SH-SY5Y (cell line): ENCODE data around the gene CPA2.

Experiments used
- GATA2 ChIP-seq: IDR thresholded peaks from 2 replicates; pipeline ENCODE4 v1.6.1; 2011; ENCODE audit warnings: mild to moderate bottlenecking, low read depth, low read length
- GATA3 ChIP-seq: IDR thresholded peaks from 2 replicates; pipeline ENCODE4 v1.6.1; 2011; ENCODE audit warnings: low read depth, mild to moderate bottlenecking, low read length, moderate library complexity

Gene CPA2

GRCh38 chr7:130266258-130266960 lies at the start of gene CPA2:
CPA2 (plus strand) TSS chr7:130266863; CDS start chr7:130266882, 19 bp downstream.
- TF ChIP-seq GATA2 = no peak
- TF ChIP-seq GATA3 = no peak

- TF ChIP-seq GATA2 (no peak), GATA3 (no peak)
Observed at GRCh38 chr7:130218806-130219620, 47.6 kb upstream of the CPA2 start.

GRCh38 chr7:130219871-130220270 lies 46.8 kb upstream of the CPA2 start:
- TF ChIP-seq GATA2 (no peak), GATA3 (no peak)

DNA sequence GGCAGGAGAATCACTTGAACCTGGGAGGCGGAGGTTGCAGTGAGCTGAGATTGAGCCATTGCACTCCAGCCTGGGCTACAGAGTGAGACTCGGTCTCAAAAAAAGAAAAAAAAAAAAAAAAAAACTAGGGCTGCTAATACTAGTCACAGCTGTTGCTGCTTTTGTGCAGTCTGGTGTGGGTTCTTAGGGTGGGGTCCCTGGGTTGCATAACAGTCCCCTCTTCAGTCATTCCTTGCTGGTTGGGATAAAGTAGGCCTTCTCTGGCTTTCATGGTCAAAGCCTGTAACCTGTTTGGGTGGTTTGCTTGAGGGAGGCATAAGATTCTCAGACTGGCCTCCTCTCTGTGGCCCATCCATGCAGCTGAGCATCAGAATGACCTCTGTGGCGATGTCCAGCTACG lies 44.9 kb upstream of the CPA2 start:
- TF ChIP-seq GATA2 = no peak
- no peak for TF ChIP-seq GATA3

- no peak for TF ChIP-seq GATA3
Observed at GRCh38 chr7:130223646-130224045, 43.0 kb upstream of the CPA2 start.

DNA sequence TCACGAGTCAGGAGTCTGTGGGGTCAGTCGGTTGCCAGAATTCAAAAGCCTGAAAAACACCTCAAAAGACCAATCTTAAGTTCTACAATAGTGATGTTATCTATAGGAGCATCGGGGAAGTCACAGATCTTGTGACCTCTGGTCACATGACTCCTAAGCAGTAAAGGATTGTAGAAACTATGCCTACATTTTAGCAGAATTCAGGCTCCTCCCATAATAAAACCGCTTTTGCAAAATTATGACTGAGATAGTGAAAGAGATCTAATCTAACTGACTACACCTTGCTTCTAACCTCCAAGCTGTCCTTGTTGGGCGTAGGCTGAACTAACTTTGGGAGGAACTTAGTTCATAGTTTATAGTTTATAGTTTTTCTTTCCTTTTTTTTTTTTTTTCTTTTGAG lies 42.5 kb upstream of the CPA2 start:
- no peak for TF ChIP-seq GATA3
- no peak for TF ChIP-seq GATA2

- no peak for TF ChIP-seq GATA2
- no peak for TF ChIP-seq GATA3
Observed at GRCh38 chr7:130226333-130226732, 40.3 kb upstream of the CPA2 start.

- no peak for TF ChIP-seq GATA3
- TF ChIP-seq GATA2 = no peak
Observed at GRCh38 chr7:130227883-130228575, 38.6 kb upstream of the CPA2 start.

DNA sequence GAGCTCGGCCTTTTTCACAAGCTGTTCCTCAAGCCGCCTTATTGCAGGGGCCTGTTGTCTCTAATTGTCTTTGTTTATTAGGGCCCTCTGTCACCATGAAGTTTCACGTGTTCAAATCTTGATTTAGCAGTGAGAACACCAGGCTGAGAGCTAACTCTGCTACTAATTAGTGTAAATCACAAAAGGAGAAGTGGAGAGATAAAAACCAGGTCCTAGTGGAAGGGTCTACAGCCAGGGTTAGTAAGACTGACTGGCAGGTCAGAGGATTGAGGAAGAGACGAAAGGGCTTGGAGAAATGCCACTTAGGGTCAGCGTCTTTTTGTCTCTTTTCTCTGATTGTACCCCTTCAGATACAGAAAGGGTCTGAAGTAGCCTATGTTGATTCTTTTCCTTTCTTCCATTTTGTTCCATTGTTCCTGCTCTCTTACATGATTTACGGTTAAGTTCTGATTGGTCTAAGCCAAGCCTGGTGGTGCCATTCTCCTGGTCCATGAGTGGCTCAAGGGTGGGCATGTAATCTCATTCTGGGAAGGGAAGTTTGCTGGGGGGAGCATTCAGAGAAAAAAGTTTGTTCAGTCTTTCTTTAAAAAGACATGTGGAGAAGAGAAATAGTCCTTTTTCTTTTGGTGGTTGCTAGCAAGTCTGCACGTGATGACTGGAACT lies 37.7 kb upstream of the CPA2 start:
- TF ChIP-seq GATA2 = no peak
- TF ChIP-seq GATA3 = no peak

DNA sequence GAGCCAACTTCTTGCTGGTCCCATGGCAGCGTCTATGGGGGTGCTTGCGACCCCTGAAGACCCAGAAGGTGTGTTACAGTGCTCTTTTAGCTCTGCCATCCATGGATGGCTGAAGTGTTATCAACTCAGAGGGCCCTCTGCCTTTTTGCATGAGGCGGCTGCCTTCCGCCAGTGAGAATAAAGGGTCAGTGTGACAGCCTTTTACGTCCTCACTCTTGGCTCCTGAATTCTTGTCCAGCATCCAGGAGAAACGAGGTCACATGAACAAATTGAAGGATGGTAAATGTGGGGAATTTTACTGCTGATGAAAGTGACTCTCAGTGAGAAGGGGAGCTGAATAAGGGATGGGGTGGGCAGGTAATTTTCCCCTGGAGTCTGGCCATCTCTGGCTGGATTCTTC lies 34.9 kb upstream of the CPA2 start:
- TF ChIP-seq GATA2 (no peak), GATA3 (no peak)

GRCh38 chr7:130232209-130232608 lies 34.5 kb upstream of the CPA2 start:
- TF ChIP-seq GATA3 (no peak), GATA2 (no peak)

DNA sequence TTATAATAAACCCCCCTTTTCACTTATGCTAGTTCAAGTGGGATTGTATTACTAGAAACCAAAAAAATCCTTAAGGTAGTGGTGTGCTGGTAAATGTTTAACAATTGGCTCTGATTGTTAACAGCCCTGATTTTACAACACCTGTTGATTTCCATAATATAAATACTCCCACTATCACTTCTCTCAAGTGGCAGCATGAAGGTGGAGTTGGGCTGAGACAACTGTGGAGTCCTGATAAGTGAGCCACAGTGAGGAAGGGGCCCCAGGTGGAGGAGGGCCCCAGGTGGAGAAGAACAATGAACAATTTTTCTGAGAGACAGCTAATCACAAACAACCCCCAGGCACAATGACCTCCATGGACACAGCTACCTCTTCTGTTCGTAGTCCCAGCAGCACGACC lies 32.6 kb upstream of the CPA2 start:
- no peak for TF ChIP-seq GATA3
- no peak for TF ChIP-seq GATA2

GRCh38 chr7:130240240-130240639 lies 26.4 kb upstream of the CPA2 start:
- TF ChIP-seq GATA2 = no peak
- TF ChIP-seq GATA3 = no peak
